Testis (tissue), 3 donors: ENCODE measurements around the gene OR2T10. TPM values are rescaled to one million over a fixed set of nuclear protein-coding genes. Genes with fewer than 3 reads are reported as not detected.

Experiments used
- DNase-seq: peaks from one replicate; pipeline ENCODE4 v3.0.0-alpha.2; 2019
- H3K27ac ChIP-seq, 2 donors: fragments of 200-600 bp; sonication (generic); one replicate each; pipeline ENCODE4 v1.5.1; 2019
- H3K27me3 ChIP-seq: fragments of 200-600 bp; sonication (generic); one replicate; pipeline ENCODE4 v1.5.1; 2019
- H3K36me3 ChIP-seq: fragments of 200-600 bp; sonication (generic); one replicate; pipeline ENCODE4 v1.5.1; 2017; ENCODE audit warnings: low read depth; ENCODE audit errors: missing control alignments
- H3K4me1 ChIP-seq: fragments of 200-600 bp; sonication (generic); one replicate; pipeline ENCODE4 v1.5.1; 2019
- H3K4me3 ChIP-seq, 2 donors: fragments of 200-600 bp; sonication (generic); one replicate each; pipeline ENCODE4 v1.5.1; 2017 to 2019
- H3K9me3 ChIP-seq: fragments of 200-600 bp; sonication (generic); one replicate; pipeline ENCODE4 v1.5.1; 2017
- CTCF ChIP-seq, 3 experiments: fragments of 450-650 bp in 2 of 3; fragments of 200-600 bp in 1 of 3; sonication (generic) in 1 of 3; IDR thresholded peaks; one replicate each; pipeline ENCODE4 v1.5.1; 2016 to 2019; ENCODE audit warnings: antibody characterized with exemption in 3 of 3, mild to moderate bottlenecking in 2 of 3, moderate library complexity in 1 of 3
- POLR2A ChIP-seq: fragments of 450-650 bp; IDR thresholded peaks from one replicate; pipeline ENCODE4 v1.6.1; 2017; ENCODE audit warnings: antibody characterized with exemption, mild to moderate bottlenecking, moderate library complexity
- WGBS, 2 donors: methylation state at CpG; one replicate each; pipeline ENCODE4 v1.1.5; 2018; 5-methylcytosine and 5-hydroxymethylcytosine counted together
- intact Hi-C: fragments of 100-400 bp; cut with DNase I; formaldehyde crosslinking; loops from one replicate; pipeline ENCODE4 v1.15.1; 2023; ENCODE audit warnings: low total_unique reads
- polyA plus RNA-seq: library from polyadenylated mRNA; stranded (reverse); fragments of 350-450 nt; fragmentation: Illumina TruSeq; extraction: RNeasy Lipid Tissue Mini Kit (QIAGEN cat#74804); gene quantifications from one replicate; pipeline ENCODE4 v1.2.3, GENCODE V29; 2014; ENCODE audit warnings: low read depth, low replicate concordance; ENCODE audit not compliant: insufficient read depth
- total RNA-seq, 2 donors: library from RNA; depleted of rRNA; stranded (reverse); fragments of >200 nt; gene quantifications; one replicate each; pipeline ENCODE4 v1.2.3, GENCODE V29; 2016

Gene OR2T10
- total and polyA plus RNA-seq, 3 donors from 2014 or later: not detected

- Histone ChIP-seq H3K36me3 (no peaks in the 10 kb centered on the region), H3K27ac (no peak overlapping the region), H3K4me1 (no peaks in the 10 kb centered on the region), H3K27me3 (no peaks in the 10 kb centered on the region), H3K9me3 (no peaks in the 10 kb centered on the region), H3K4me3 (no peak overlapping the region)
- intact Hi-C loops: no loop called here
- no peak for DNase-seq
- TF ChIP-seq CTCF (IDR thresholded peaks at IDR 0.05) (no peak), POLR2A (no peak)
- WGBS, 2 donors: 75 to 84% methylated on average over 1 of the region's 1 CpG
Observed at GRCh38 chr1:248613742-248614141, 16.2 kb upstream of the OR2T10 start.

GRCh38 chr1:248611883-248612414 lies 14.4 kb upstream of the OR2T10 start:
- no peak for DNase-seq
- Histone ChIP-seq H3K4me1 (no peaks in the 10 kb centered on the region), H3K9me3 (no peaks in the 10 kb centered on the region), H3K4me3 (no peak overlapping the region), H3K27ac (no peak overlapping the region), H3K36me3 (no peaks in the 10 kb centered on the region), H3K27me3 (no peaks in the 10 kb centered on the region)
- TF ChIP-seq POLR2A: no peak
- no peak for TF ChIP-seq CTCF (IDR thresholded peaks at IDR 0.05)
- WGBS, 2 donors: 66 to 70% methylated on average over 3 to 4 of the region's 4 CpGs
- intact Hi-C loops: no loop called here

GRCh38 chr1:248610301-248610700 lies 12.8 kb upstream of the OR2T10 start:
- Histone ChIP-seq H3K9me3 (no peaks in the 10 kb centered on the region), H3K27ac (no peak overlapping the region), H3K4me3 (no peak overlapping the region), H3K27me3 (no peaks in the 10 kb centered on the region), H3K36me3 (no peaks in the 10 kb centered on the region), H3K4me1 (no peaks in the 10 kb centered on the region)
- no peak for TF ChIP-seq POLR2A
- TF ChIP-seq CTCF (IDR thresholded peaks at IDR 0.05): no peak
- DNase-seq: no peak
- intact Hi-C loops: no loop called here
- 53 to 57% methylated on average over 3 of the region's 3 CpGs for WGBS, 2 donors

GRCh38 chr1:248599396-248599795 lies 1.9 kb upstream of the OR2T10 start:
- H3K27me3 ChIP-seq: no peaks in the 10 kb centered on the region
- intact Hi-C loops: no loop called here
- H3K9me3 ChIP-seq: no peaks in the 10 kb centered on the region
- no peak for DNase-seq
- H3K4me1 ChIP-seq: no peaks in the 10 kb centered on the region
- no peak overlapping the region for H3K4me3 ChIP-seq
- no peak for TF ChIP-seq POLR2A
- TF ChIP-seq CTCF (IDR thresholded peaks at IDR 0.05): no peak
- whole genome bisulfite sequencing, 2 donors: 77 to 81% methylated on average over 8 of the region's 8 CpGs
- no peak overlapping the region for H3K27ac ChIP-seq
- H3K36me3 ChIP-seq: no peaks in the 10 kb centered on the region

GRCh38 chr1:248596615-248597014 lies 885 bp downstream of the OR2T10 start:
- DNase-seq: no peak
- no peak overlapping the region for H3K4me3 ChIP-seq
- H3K9me3 ChIP-seq: no peaks in the 10 kb centered on the region
- no peak overlapping the region for H3K27ac ChIP-seq
- intact Hi-C loops: no loop called here
- H3K27me3 ChIP-seq: no peaks in the 10 kb centered on the region
- WGBS, 2 donors: 79 to 86% methylated on average over 2 of the region's 2 CpGs
- H3K36me3 ChIP-seq: no peaks in the 10 kb centered on the region
- H3K4me1 ChIP-seq: no peaks in the 10 kb centered on the region
- TF ChIP-seq CTCF (IDR thresholded peaks at IDR 0.05) (no peak), POLR2A (no peak)
